Activated CD4-positive, alpha-beta T cell treated with anti-CD3 and anti-CD28 coated beads for 4 hours (primary cell): ENCODE data around the gene STARD10.
A peak's percentile ranks its signal among the peaks of the same experiment; 100 is the strongest.

ENCODE experiments used
- DNase-seq, 2 donors: peaks; one replicate each; pipeline ENCODE4 v3.0.0-alpha.2; 2020

STARD10 gene

DNA sequence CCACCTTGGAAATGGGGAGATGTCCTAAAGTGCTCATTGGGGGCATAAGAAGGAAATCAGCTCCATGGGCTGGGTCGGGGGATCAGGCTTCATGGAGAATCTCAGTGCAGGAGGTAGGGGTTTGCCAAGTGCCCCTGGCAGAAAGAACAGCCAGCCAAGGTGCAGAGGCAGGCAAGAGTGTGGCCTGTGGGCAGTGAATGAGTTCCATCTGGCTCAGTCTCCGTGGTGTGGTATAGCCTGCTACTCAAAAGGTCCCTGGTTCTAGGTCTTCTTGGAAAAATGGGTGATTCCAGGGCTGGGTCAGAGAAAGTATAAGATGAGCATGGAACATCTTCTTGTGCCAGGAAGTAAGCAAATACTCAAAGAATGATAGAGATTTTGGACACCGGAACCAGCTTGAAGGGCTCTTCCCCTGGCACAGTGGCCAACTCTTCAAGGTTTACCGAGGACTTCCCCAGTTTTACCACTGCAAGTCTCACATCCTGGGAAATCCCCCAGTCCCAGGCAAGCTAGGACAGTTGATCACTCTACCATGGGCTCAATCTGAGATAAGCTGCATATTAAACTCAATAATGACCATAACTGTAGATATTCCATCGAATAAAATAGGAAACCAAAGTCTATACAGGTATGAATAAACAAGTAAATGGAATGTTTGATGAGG lies 31.1 kb downstream of the STARD10 start:
- no peak for DNase-seq

DNA sequence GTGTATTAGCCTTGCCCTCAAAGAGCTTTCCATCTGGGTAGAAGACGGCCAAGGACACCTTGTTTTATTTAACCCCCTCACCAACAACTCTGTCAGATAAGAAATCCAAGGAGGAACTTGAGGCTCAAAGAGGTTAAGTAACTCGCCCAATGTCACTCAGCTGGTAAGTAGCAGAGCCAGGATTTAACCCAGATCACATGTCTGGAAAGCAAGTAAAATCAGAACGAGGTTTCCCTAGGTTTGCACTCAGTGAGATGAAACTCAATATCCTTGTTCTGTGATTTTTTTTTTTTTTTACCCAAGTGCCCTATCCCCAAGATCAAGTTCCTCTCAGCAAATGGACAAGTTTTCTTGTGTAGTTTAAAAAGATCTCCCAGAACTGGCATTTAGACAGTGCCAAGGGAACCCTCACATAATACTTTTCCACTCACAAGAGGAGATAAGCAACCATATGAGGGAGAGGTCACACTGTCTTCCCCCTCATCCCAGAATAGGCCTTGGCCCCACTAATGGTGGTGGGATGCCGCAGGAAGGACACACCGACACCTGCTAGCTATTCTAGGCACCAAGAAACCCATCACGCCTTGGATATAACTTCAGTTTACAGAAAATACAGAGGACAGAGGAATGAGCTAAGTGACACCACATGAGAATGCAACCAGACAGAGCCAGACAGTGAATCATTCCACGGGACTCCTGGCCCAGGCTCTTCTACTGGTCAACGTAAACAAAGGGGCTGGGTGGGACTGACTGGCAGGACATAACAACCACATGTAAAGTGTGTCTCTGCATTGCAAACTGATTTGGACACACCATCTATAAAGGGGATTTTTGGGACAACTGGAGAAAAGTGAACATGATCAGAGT lies 33.1 kb downstream of the STARD10 start:
- DNase-seq = no peak

DNA sequence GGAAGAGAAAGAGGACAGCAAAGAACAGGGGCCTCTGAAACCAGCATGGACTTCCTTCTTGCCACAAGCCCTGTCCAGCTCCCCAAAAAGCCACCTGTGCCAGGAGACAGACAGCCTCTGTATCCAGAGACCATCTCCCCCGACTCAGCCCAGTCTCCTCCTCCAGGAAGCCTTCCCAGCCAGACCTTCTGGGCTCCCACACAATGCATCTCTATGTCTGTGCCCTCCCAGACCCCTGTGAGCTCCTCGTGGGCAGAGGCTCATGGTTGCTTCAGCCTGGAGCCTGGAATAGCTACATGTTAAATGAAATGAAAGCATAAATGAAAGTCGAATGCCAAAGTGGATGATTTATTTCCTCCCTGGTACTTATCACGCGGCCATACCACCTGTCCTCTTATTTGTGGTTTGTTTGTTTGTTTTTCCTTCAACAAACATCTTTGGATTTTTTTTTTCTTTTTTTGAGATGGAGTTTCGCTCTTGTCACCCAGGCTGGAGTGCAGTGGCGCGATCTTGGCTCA lies 34.3 kb downstream of the STARD10 start:
- DNase-seq = no peak

DNA sequence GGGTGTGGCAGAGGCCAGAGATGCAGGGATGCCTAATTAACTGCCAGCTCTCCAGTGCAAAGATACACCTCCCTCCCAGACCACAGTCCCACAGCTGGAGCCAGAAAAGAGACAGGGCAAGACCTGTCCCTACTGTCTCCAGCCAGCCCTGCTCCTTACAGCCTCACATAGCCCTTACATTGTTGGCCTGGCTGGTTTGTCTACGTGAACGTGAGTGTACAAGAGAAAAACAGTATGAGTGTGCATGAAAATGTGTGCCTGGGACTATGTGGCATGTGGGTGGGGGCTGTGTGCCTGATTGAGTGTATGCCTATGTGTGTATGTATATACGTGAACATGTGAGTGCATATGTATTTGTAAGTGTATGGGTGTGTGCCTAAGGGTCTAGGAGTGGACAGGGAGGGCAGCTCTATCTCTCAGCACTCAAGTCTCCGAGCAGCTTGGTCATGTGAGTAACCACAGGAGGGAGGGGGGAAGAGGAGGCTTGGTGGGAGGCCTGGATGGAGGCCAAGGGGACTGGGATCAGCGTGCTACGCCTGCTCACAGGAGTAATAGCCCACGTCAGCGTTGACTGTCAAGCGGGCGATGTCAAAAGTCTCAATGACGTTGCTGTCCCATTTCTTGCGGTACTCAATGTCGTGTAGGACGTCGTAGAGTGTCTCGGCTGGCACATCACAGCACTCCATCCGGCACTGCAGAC lies 35.0 kb downstream of the STARD10 start:
- DNase-seq = no peak

DNA sequence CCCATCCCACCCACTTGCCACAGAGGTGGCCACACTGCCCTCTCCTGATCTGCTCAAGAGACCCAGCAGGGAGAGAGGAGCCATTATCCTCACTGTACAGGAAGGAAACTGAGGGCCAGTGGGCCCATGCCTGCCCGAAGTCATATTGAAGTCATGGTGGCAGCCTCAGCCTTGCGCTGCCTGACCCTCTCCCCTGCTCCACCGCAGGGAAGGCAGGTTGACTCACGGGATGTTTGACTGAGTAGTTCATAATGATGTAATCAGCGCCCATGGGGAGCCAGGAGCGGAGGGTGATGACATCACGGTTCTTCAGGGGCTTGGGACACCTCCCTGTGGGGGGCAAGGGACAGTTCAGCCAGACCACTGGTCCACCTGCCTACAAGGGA lies 35.5 kb downstream of the STARD10 start:
- DNase-seq = no peak

DNA sequence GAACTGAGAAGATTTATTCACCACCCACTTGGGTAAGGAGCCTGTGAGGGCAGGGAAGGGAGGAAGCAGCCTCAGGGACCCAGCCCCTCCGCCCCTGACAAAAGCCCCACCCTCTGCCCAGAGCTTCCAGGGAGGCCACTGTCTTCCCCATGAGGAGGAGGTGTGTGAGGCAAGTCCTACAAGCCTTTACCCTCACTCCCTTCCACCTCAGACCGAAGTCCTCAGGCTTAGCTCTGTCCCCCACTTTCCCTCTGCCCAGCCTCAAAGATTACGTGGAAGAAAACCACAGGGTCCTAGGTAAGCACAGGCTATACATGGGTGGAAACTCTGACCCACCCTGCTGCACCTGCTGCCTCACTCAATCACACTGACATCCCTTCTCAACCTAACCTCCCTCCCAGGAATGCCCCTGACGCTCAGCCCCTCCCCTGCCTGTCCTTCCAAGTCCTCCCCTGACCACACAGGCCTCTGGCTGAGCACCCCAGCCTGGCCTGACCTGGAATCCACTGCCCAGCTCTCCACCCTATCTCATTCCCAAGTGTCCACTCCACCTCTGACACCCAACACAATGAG lies 38.0 kb downstream of the STARD10 start:
- no peak for DNase-seq

DNA sequence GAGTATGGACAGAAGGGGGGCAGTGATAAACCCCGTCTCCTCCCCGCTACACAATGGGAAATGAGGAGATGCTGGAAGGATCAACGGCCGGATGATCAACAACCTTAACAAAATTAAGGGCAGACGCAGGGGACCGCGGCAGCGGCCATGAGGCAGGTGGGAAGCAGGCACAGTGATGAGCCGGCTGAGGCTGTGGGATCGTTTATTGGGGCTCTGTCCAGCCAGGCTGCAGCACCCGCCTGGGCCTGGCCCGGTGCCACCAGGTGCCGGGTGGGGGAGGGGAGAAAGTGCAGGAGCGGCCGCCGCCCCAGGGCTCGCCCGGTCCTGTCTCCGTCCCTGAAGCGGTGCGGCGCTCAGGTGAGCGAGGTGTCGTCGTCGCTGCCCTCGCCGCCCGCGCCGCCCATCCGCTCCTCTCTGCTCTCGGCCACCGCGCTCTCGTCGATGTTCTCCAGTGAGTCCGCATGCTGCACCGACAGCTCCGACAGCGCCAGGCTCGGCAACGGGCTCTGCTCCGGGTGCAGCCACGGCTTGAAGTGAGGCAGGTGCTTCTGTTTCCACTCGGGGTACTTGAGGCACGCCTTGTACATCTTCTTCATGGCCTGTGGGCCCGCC lies 39.2 kb downstream of the STARD10 start:
- no peak for DNase-seq

DNA sequence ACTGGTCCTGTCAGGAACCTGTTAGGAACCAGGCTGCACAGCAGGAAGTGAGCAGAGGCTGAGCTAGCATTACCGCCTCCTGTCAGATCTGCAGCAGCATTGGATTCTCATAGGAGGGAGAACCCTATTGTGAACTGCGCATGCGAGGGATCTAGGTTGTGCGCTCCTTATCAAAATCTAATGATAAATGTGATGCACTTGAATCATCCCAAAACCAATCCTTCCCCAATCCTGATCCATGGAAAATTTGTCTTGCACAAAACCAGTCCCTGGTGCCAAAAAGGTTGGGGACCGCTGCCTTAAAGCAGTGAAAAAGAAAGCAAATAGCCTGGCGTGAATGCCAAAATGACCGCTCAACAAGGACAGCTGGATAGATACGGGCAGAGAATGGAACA lies 39.7 kb downstream of the STARD10 start:
- no peak for DNase-seq

DNA sequence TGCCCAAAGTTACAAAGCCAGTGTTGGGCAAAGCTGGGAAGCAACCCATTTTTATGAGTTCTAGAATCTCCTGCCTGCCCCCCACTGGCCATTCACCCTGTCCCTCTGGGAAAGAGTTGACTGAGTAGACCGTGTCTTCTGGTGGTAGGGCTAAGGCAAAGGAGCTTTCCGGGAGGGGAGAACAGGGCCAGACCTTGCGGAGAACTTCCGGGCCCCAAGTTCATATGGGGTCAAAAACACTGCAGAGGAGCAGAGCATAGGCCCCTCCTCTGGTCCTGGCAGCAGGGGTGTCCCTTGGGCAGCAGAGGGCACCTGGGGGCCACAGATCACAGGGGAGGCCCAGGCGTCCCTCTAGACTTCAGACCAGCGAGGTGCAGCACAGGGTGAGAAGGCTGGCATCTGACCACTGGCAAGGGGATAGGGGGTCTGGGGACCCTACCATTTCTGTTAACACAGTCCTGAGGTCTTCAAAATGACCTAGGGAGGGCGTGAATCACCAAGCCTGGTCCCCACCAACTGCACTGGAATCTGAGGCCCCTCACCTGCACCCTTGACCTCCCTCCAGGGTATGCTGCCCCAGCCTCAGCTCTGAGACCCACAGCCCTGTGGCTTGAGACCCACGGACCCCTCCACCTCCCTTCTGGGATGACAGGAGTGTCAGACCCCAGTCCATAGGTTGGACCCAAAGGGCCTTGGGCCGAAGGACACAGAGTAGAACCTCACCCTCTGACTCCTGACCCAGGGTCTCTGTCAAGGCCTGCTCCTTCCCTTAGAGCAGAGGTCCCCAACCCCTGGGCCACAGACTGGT lies 40.3 kb downstream of the STARD10 start:
- no peak for DNase-seq

DNA sequence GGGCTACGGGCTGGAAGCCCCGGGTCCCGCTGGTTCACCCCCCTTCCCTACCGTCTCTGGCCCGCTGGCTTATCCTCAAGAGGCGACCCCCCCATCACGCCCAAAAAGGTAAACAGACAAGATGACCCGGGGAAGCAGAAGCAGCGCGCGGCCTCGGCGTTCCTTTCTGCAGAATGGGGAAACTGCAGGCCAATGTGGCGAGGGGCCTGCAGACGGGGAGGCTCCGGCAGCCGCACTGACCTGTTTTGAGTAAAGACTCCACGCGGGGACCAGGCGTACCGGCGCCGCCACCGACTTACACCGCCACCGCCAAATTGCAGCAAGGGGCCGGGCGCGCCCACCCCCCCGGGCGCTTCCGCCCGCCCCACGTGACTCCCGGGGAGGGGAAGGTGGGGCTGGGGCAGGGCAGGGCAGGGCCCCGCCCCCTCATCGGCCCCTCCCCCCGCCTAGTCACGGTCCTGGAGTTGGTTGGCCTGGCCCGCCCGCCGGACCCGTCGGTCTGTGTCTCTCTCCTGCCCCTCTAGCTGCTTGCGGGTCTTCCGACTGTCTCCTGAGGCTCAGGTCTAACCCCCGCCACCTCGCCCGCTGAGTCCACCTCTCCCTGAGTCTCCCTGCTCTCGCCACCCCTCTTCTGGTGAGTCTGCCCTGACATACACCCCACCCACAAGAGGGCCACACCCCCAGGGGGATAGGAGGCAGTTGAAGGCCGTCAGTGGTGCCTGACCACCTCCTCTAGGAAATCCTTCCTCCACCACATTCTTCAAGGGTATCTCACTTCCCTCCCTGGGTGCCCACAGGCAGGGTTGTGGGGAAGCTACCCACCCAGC lies 41.5 kb downstream of the STARD10 start, which contains the start of gene ARAP1:
ARAP1 (minus strand) TSS at position 321 of the 827 bp plus-strand sequence. CDS start 25,280 bp downstream, outside the sequence.
- DNase-seq = peak; percentile 73 to 75

DNA sequence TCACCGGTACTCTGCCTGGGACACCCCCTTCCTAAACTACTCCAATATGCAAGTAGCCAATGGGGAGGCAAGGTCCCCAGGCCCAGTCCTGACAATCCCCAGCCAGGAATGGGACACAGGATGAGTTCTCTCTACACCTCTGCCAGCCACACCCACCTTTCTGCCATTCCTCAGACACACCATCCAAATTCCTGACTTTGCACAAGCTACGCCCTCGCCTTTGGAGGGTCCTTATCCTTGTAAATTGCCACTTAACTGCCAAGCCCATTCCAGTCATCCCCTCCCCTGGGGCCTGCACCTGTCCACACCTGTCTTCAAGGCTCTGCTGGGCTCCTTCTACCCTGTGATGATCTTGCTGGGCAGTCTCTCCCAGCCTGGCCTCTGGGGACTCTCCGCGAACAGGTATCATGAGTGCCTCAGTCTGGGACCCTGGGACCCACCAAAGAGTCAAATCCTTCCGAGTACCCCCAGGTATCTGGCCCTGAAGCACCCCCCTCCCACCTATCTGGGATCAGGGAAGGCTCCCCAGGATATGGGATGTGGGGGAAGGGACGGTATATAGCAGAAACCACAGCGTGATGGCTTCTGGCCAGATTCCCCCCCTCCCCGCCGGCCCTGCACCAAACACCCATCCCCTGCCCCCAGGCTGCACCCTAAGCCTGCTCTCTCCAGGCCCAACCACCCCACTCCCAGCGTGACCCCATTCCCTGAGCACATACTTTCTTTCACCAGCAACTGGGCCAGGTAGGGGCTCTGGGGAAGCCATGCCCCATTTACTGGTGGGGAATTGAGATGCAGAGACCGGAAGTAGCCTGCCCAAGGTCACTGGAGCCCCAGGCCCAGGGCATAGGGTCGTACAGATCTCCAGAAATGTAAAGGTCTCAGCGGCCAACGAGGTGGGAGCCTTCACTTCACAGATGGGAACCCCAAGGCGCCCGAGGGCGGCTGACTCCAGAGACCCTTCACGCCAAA lies 42.4 kb downstream of the STARD10 start:
- DNase-seq = no peak

DNA sequence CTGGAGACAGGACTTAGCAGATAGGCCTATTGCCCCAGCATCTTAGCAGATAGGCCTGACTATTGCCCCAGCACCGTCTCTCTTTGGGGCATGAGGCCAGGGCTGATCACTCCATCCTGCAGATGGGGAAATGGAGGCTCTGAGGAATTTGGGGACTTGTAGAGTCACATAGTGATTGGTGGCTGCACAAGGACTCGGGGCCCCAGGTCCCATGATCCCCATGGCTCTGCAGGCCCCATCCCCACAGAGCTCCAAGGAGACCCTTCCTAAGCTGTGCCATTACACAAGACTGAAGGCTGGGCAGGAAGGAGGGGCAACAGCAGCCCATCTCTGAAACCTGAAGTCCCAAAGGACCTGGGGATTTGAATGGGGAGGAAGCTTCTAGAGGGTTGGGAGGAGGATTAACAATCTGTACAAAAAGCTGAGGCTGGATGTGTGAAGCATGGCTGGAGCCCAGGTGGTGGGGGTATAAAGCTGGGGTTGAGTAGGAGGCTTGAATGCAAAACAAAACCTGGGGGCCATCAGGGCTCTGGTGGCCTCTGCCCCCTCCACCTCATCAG lies 43.2 kb downstream of the STARD10 start:
- DNase-seq = no peak

DNA sequence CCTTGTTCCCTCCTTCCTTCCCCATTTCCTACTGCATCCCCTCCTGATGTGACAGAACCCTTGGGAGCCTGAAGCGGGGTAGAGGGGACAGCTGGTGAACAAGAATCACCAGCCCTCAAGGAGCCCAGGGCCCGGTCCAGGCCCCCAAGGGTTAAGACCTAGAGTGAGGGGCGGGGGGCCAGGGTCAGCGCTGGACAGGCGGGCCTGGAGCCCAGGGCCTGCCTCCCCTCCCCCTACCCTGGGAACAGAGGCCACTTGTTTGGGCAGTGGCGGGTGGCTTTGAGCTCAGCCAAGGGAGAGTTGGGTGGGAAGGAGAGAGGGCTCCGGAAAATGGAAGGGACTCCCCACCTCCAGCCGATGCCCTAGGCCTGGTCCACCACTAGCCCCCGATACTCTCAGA lies 43.8 kb downstream of the STARD10 start:
- DNase-seq = no peak

DNA sequence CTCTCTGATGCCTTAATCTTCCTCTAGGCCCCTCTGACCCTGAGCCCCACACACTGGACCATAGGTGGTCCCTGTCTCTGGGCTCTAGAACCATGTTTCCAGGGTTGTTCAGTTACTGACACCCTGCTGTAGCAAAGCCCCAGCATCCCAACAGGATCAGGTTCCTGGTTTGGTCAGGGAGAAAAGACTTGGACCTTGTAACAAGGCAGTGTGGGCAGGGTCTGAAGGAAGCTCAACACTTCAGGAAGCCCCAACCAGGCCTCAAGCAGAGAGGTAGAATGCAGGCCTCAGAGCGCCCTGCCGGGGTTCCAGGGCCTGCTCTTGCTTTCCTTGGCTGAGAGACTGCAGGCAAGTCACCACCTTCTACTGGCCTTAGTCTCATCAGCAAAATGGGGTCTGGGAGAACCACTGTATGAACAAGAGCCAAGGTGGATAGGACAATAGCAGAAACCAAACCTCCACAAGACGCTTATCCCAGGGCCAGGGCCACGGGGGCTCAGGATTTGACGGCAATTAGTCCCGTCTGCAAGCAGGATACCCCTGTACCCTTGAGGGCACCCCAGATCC lies 46.5 kb downstream of the STARD10 start:
- DNase-seq = no peak

DNA sequence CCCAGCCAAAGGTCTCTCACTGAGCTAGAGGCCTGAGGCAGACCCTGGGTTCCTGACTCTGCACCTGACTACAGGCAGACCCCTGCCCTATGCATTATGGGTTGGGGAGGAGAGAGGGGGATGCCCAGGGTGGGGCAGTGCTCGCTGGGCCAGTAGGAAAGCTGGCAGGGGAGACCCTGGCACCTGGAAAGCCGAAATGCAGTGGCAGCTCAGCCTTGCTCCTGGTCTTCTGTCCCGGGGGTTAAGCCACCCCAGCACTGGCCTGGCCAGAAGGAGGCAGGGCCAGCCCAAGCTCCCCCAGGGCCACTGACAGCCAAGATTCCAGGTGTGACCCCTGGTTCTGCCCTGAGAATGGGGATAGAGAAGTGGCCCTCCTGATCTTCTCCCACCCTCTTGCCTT lies 47.0 kb downstream of the STARD10 start:
- no peak for DNase-seq

DNA sequence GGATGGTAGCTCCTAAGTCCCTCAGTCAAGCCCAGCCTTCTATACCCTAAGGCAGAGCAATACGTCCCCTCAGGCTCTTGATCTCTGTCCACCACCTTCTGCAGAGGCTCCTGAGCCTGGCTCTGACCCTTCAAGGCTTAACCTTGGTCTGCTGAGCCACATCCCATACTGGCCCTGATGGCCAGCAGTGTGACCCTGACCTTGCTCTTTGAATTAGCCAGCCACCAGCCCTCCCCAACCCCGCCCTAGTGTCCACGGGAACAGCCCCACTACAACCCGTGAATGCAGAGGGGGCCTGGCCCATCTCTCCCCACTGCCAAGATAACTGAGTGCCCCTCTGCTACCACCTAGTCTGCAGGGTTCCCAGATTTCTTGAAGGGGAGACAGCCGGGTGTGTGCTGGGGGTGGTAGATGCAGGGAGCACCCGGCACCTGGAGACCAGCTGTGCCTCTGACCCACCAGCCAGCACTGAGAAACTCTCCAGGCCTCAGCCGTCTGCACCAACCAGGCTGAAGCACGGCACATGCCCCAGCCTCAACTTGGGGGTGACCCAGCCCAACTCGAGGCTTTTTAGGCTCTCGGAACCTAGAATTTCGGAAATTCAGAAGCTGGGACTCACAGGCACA lies 47.8 kb downstream of the STARD10 start:
- no peak for DNase-seq

DNA sequence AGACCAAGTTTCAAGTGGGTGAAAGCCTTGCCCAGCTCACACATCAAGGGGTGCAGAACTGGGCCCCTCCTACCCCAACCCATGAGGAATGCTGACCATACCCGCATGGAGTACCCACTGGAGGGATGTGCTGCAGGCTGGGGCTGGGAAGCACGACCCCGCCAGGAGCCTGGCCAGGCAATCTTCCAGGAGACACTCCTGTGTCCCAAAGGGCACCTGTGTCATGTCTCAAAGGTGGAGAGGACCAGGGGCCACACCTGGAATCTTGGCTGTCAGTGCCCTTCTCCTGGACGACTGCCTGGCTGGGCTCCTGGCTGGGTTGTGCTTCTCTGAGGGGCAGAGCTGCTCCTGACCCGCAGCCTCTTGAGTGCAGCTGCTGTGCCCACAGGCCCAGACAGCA lies 48.3 kb downstream of the STARD10 start:
- DNase-seq = no peak

DNA sequence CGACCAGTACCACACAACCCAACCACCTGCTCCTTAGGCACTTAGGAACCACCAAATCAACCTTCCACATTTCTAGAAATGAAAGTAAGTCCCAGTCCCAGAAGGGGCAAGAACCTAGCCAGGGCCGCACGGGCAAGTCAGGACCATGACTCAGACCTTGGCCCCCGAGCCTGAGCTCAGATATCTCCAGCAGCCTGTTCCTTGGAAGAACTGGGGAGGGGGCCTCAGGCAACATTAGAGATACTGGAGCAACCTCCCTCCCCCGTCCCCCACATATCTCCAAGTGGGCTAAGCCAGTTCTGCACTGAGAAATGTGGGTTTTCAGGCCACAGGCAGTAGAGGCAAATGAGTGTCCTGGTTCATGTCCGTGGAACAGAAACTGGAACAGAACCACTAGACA lies 49.4 kb downstream of the STARD10 start:
- DNase-seq = no peak
